Effector CD8-positive, alpha-beta T cell (primary cell): ENCODE results near the gene CD164L2.
A peak's percentile ranks its signal among the peaks of the same experiment; 100 is the strongest.

ENCODE experiments used
- DNase-seq: peaks from one replicate; lab custom pipeline; 2025; lab: John Stamatoyannopoulos, UW

CD164L2 gene

DNA sequence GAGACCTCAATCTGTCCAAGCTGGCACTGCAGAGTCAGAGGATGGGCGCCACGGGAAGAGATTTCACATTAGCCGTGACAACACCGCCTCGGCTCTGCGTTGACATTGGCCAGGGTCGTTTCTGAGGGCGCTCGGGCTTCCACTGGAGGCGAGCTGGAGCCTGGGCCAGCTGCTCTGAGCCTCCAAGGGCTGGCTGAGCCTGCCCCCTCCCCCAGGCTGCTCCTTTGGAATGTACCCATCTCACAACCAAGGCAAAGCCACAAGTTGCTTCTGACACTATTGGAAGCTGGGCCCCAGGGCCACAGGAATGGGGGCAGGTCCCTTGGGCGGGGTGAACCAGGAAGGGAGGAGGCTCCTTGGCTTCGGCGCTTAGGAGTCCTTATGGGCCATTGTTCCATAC, 21.9 kb upstream of the CD164L2 start:
- DNase-seq = no peak

GRCh38 chr1:27403931-27404330, 20.8 kb upstream of the CD164L2 start:
- no peak for DNase-seq

- no peak for DNase-seq
These were observed 20.1 kb upstream of the CD164L2 start for GRCh38 chr1:27403065-27403726.

DNA sequence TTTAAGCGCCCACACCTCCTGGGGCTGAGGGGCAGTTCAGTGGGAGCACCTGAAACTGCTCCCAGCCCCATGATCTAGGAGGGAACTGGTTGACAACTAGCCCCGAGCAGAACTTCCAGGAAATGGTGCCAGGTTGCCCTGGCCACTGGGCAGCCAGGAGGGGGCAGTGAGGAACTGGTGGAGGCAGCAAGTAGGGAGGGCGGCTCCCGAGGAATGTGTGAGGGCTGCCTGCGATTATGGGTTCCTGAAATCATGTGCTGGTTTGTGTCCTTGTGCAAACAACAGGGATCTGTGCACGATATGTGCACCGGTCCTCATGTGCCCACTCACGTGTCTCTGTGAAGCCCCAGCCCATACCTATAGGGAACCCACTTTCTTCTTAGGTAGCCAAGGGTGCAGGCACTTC, 19.2 kb upstream of the CD164L2 start:
- no peak for DNase-seq

- DNase-seq = no peak
These were observed 17.8 kb upstream of the CD164L2 start for GRCh38 chr1:27400963-27401341.

DNA sequence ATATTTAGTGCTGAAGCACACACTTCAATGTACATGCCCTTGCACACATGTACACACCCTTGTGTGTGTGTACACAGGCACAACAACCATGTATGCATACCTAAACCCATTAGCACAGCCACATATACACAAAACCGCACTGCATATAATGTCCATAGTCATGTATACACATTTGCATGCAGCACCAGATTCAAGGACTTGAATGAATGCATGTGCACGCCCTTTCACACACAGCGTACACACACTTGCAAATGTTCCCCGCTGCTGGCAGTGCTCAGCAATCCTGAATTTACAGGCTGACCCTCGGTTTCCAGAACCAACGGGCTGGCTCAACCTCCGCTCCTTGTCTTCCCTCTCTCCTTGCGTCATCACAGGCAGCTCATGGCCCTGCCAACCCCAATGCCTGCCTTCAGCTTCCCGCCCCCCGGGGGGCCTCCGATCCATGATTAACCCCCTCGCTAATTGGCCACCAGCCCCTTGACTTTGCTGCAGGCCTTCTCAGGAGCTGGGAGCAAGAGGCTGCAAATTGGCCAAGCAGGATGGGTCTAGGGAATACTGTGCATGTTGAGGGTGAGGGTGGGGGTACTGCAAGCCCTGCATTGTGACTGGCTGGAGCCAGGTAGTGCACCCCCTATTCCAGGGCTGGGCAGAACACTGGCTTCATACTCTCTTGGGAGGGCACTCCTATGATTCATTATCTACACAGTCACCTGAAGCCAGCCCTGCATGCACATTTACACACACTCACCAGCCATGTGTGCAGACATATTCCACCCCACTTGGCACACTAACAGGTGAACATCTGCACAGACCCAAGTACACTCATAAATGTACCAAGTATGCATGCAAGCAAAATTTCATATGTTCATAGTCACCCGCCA, 17.2 kb upstream of the CD164L2 start:
- DNase-seq = no peak

DNA sequence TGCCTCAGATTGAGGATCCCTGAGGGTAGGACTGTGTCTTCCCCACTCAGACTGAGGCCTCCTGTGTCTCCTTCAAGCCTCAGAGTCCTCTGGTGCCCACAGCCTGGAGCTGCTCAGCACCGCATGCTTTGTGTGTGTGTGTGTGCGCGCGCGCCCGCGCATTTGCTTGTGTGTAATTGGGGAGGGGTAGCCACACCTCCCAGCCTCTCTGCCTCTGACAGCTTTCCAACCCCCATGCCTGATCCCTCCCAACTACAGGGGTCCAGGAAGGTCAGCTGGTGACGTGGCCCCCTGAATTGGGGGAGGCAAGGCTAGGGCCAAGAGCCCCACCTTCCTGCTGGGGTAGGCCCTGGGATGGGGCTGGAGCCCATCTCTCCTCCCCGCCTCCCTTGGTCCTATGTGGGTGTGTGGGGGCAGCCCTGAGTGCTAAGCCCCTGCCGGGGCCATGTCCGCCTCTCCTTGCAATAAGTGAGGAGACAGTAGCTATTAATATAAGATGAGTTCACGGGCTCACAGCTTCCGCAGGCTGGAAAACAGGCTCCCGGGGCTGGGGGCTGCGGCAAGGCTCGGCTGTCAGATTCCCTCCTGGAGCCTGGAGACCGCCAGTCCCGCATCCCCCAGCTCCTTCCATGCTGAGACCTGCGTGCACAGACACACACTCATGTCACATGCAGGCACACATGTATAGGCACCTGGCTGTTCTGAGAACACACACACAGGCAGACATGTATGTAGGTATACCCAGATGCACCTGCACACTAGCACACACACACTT, 16.3 kb upstream of the CD164L2 start:
- no peak for DNase-seq

GRCh38 chr1:27398405-27399149, 15.4 kb upstream of the CD164L2 start:
- DNase-seq = no peak

DNA sequence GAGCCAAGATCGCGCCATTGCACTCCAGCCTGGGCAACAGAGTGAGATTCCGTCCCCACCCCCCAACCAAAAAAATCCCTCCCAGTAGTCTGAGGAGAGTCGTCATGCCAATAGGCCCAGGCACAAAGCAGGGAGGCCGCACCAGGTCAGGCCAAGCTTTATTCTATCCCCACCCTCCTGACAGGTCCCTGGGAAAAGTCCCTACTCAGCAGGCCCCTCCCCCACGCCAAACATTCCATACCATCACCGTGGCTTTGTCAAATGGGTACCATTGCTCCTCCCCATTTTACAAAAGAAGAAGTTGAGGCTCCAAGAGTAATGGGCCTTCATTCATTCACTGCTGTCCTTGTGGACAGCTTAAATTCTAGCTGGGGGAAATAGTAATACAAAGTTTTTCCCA, 14.6 kb upstream of the CD164L2 start:
- no peak for DNase-seq

GRCh38 chr1:27397110-27397509, 14.0 kb upstream of the CD164L2 start:
- no peak for DNase-seq

DNA sequence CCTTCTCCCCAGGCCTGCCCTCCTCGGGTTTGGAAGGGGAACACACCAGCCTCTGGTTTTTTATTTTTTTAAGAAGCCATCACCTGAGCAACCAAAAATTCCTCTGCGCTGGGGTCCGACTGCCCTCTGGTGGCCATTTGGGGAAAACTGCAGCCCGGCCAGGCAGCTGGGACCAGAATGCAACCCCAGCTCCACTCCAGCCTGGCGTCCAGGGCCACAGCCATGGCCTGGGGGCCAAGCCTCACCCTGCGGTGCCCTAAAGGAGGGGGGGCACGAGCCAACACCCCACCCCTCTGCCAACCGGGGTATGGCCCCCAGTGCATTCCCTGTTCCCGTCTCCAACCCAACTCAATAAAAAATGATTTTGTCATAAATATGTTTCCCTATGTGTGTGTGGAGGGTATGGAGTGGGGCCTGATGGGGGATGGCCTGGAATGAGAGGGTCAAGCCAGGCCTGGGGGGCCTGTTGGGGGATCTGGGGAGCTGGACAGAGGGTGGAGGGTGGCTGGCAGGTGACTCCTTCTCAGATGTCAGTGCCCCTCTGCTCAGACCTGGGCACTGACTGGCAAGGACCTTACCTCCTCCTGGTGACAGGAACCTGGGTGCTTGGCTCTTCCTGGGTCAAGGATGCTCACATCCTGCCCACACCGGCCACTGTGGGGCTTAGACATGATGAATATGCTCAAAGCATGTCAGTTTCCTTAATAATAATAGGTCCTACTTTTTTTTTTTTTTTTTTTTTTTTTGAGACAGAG, 12.5 kb upstream of the CD164L2 start:
- DNase-seq = peak; percentile 74

DNA sequence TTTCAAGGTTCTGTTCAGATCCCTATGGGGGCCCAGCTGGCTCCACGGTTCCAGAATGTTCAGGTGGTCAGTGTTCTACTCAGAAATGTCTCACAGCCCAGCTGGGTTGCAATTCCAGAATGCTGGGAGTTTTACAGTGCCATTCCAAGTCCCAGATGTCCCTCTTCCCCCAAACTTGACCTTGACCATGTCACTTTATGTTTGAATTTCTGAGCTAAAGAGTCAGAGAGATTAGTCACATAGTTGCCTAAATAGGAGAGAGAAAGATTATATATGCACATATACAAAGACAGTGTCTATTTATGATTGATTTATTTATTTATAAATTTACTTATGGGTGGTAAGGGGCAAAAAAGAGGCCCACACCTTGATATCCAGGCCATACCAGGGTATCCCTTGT, 11.8 kb upstream of the CD164L2 start:
- no peak for DNase-seq

GRCh38 chr1:27394282-27394658, 11.1 kb upstream of the CD164L2 start:
- no peak for DNase-seq

GRCh38 chr1:27393641-27394281, 10.6 kb upstream of the CD164L2 start:
- no peak for DNase-seq

GRCh38 chr1:27392778-27393635, 9.9 kb upstream of the CD164L2 start:
- DNase-seq = no peak

DNA sequence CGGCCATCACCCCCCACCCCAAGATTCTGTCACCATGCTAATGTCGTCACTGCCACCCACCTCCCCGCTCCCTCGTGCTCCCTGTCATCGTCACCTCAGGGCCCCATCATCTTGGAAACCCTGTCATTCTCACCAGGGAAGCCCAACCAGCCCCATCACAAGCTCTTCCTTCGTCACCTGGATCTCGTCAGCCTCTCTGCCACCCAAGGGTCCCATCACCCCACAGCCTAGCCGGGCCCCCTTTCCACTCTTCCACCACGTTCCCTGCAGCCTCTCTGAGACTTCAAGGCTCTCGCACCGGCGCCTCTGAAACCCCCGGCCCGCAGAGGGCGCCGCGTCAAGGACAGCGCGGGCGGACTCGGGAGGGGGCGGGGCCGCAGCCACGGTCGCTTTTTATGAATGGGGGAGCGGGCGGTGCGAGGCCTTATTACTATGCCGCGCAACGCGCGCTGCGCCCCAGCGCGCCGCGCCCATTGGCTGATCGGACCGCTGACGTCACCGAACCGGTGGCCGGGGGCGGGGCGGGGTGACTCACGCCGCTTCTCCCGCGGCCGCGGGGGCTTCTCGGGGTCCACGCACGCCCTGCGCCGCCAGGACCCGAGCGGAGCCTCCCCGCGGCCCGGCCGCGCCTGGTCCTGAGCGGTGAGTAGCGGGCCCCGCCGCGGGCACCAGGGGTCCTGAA, 9.1 kb upstream of the CD164L2 start, which contains the start of gene GPR3:
TSS of gene GPR3 (plus strand) at position 527 of the 682 bp plus-strand sequence. CDS start 1,177 bp downstream, outside the sequence.
- peak; percentile 93 for DNase-seq

GRCh38 chr1:27391511-27392095, 8.5 kb upstream of the CD164L2 start:
- peak; percentile 7 for DNase-seq

- peak; percentile 65 for DNase-seq
These were observed 5.3 kb upstream of the CD164L2 start for GRCh38 chr1:27388337-27389005.
